Limb (tissue), 2 donors: Measurements from ENCODE around the gene ZSCAN10.
"Not testable (repeated sequence)": the region's sequence is repeated elsewhere in the genome, so short reads cannot be mapped to it uniquely, and the experiment has no call there.

ENCODE experiments used
- DNase-seq, 2 donors: peaks; one replicate each; pipeline ENCODE4 v3.0.0-alpha.2; 2016; ENCODE audit errors: extremely low spot score in 2 of 2

Gene ZSCAN10

DNA sequence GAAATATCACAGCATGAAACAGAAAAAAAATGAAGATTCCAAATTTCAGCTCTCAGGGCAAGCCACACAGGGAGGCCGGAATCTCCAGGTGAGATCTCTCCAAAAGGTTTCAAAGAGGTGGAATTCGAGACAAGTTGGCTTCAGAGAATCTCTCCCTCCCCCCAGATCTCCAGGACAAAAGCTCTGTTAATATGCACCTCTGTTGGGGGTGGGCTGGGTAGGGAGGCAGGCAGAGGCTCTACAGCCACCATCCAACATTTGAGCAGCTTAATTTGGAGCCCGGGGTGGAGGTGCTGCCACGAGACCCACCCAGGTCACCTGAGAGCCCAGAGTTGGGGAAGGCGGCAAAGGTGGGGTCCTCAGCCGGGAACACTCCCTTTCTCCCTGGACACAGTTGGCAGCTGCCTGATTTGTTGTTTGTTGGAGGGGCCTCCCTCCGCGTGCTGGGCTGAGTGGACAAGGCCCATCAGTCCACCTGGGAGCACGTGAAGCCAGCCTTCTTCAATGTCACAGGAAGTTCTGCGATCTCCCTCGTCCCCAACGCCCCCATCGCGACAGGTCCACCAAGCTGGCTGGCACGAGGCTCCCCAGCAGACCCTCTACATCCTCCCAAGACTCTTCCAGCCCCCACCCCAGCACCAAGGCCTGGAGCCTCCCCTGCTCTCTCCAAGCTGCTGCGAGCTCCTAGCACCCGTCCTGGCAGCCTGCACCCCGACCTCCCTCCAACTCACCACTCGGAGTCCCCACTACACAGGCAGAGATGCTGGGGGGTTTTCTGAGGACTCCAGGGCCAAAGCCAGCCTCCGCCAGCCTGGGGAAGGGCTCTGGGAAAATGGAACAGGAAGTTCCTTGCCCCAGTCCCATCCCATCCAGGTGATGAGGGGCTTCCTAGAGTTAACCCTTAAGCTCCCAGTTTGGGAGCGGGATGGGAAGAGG is at the start of gene ZSCAN10:
Gene ZSCAN10 (minus strand): TSS at position 836 of the 936 bp plus-strand sequence. CDS start 6,357 bp downstream, outside the sequence.
- no peak for DNase-seq

DNA sequence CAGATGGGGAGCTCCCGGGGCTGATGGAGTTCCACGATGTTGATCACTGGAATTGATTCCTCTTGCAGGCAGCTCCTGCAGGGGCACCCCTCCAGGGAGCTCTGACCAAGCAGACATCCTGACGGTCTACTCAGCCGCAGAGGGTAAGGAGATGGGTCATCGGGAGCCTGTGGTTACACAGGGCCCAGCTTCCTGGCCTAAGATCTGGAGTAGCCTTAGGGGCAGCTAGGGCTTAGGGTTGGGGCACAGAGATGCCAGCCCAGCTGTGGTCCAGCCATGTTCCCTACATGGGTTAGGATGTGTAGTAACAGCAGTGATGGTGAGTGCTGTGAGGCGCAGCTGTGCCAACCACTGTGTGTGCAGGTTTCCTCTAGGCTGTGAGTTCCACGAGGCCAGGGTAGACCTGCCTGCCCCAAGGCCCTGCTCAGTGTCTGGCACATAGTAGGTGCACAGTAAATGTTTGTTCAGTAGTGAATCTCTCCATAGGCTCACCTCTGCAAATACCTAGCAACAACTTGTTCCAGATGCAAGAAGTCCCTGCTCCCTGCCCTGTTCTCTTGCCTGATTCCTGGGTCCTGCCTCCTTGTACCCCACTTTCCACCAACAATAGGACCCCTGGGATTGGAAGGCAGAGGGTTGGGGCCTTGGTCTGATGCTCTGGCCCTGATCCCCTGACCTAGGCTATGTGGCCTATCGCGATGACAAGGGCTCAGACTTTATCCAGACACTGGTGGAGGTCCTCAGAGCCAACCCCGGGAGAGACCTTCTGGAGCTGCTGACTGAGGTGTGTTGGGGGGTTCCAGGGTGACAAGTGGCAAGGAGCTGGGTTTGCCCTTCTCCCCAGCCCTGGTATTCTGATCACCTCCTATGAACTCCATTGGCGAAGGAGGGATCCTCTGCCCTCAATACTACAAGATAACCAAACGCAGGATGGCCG is 49.4 kb upstream of the ZSCAN10 start:
- no peak for DNase-seq

DNA sequence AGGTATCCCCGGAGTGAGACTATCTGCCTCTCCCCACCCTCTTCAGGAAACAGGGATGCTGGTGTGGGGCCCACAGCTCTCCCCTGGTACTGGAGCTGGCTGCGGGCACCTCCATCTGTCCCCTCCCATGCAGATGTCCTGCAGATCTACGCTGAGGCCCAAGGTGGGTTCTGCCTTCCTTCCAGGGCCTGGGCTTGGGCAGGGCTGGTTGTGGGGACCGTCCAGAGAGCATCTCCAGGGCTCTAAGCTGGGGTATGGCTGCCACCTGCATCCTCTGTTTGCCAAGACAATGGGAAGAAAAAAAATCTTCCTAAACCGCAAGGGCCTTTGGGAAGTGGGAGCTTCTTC is 48.6 kb upstream of the ZSCAN10 start:
- DNase-seq: no peak

DNA sequence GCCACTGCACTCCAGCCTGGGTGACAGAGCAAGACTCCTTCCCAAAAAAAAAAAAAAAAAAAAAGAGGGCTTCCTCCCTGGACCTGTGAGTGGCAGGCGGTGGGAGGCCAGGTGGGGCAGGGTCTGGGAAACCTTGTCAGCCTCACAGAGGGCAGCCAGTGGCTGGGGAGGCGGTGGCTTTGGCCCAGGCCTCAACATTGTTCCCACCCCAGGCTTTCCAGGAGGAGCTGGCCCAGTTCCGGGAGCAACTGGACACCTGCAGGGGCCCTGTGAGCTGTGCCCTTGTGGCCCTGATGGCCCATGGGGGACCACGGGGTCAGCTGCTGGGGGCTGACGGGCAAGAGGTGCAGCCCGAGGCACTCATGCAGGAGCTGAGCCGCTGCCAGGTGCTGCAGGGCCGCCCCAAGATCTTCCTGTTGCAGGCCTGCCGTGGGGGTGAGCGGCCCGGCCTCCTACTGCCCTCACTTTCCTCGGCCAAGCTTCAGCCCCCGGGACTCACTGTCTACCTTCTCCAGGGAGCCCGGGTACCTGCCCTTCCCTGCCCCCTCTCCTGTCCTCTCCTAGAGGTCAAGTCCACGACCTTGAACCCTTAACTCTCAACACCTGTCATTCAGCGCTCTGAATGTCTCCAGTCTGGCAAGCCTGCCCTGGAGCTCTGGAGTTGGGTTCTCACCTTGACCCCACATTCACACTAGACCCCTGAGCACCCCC is 48.1 kb upstream of the ZSCAN10 start:
- DNase-seq: peak in 1 of 2 donors; percentile 27

DNA sequence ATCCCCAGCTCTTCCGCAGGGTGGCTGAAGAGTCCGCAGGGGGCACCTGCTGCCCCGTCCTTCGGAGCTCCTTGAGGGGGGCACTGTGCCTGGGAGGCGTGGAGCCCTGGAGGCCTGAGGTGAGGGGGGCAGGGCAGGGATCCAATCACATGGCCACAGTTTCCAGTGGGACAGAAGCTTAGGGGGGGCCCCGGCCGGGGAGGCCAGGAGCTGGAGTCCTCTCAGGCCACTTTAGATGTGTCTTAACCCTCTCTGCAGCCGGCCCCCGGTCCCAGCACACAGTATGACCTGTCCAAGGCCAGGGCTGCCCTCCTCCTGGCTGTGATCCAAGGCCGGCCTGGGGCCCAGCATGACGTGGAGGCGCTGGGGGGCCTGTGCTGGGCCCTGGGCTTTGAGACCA is 46.6 kb upstream of the ZSCAN10 start:
- DNase-seq: peak in 1 of 2 donors; percentile 31

DNA sequence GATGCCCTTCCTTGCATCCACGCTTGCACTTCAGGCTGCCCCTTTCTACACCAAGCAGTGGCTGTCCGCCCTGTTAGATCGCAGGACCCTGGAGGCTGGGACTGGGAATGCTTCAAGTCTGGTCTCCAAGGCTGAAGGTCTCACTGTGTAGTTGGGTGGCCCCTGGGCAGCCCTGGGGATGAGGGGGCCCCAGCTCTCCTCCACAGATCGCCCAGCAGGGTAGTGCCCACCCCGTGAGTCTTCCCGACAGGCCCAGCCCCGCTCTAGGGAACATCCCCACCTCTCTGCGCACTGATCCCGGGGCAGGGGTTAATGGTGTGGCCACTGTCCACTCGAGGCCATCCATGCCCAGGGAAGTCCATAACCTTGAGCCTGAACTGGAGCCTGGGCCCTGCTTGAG is 46.1 kb upstream of the ZSCAN10 start:
- DNase-seq: no peak

DNA sequence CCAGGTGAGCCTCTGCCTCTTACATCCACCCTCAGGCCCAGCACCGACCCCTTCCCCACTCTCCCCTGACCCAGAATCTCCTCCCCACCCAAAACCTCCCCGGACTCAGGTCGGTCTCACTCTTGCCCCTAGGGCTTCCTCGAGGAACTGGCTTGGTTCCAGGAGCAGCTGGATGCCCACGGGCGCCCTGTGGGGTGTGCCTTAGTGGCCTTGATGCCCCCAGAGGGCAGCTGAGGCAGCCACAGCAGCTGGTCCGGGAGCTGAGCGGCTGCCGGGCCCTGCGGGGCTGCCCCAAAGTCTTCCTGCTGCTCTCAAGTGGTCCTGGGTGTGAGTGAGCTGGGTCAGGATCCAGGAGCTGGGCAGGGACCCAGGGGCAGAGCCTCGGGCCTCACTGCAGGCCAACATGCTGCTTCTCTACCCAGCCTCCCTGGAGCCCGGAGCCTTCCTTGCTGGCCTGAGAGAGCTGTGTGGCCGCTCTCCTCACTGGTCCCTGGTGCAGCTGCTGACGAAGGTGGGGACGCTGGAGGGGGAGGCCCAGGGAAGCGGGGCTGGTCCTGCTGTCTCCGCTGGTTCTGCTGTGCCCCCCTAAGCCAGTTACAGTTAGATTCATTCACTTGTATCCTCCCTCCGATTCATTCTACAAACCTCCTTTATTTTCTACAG is 45.4 kb upstream of the ZSCAN10 start:
- peak in 1 of 2 donors; percentile 34 for DNase-seq

DNA sequence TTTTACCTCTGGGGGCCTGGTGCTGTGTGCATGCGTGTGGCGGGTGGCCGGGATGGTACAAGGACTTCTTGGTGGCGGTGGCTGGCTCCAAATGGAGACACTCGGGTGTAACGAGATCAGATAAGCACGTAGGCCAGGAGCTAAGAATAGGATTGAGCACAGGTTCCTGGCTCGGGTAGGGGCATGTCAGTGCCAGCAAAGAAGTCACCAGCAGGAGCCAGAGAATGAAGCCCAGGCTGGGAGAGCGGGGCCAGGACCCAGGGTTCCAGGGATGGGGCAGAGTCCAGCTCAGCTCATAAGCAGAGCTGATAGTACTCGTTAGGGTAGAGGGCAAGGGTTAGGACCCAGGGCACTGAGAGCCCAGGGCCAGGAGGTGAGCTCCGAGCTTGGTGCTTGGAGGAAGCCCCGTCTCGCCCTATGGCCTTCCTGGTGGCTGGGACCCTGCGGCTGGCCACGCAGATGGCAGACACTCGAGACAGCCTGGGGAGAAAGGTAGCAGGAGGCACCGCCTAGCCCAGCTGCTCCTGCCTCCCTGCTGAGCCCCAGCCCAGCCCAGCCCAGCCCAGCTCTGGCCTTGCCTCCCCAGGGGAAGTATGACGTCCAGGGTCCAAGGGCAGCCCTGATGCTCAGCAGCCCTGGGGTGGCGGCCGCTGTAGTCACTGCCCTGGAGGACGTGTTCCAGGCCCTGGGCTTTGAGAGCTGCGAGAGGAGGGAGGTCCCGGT is 44.7 kb upstream of the ZSCAN10 start:
- no peak for DNase-seq

DNA sequence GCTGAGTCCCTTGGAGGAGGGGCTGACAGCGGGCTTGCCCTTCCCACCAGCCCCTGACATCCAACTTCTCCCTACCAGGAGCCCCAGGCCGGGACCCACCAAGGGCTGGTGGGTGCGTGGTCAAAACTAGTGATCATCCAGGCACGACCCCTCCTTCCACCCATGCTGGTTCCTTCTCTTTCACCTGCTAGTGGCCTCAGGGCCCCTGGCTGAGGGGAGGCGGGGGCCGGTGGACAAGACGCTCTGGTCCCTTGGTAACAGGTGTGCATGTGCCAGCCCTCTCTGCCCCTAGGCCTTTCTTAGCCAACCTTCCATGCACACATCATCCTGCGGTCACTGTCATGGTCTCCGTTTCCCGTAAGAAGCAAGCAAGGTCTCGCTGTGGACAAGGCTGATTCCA is 44.1 kb upstream of the ZSCAN10 start:
- DNase-seq: no peak

DNA sequence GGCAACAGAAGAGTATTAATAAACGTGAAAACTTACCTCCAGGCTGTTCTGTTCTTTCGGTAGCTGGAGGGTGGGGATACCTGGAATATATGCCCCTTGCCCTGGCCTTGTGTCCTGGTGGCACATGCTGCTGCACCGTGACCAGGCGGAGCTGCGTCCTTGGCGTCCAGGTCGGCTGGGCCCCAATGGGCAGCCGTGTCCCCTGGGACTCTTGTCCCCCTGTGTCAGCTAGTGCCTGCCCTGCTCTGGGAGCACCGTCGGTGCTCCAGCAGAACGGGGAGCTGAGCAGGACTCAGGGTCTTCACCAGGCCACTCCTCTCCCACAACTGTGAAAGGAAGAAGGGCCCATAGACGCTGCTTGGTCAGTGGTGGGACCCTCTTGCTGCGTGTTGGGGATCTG is 43.7 kb upstream of the ZSCAN10 start:
- no peak for DNase-seq

DNA sequence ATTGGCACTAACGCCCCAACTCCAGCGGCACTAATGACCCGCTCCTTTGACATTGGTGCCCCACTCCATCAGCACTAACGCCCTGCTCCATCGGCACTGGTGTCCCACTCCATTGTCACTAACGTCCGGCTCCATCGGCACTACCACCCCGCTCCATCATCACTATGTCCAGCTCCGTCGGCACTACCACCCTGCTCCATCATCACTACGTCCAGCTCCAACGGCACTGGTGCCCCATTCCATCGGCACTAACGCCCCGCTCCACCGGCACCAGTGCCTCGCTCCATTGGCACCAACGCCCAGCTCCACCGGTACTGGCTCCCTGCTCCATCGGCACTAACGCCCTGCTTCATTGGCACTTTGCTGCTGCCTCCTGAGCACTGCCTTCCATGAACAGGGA is 43.2 kb upstream of the ZSCAN10 start:
- no peak for DNase-seq

DNA sequence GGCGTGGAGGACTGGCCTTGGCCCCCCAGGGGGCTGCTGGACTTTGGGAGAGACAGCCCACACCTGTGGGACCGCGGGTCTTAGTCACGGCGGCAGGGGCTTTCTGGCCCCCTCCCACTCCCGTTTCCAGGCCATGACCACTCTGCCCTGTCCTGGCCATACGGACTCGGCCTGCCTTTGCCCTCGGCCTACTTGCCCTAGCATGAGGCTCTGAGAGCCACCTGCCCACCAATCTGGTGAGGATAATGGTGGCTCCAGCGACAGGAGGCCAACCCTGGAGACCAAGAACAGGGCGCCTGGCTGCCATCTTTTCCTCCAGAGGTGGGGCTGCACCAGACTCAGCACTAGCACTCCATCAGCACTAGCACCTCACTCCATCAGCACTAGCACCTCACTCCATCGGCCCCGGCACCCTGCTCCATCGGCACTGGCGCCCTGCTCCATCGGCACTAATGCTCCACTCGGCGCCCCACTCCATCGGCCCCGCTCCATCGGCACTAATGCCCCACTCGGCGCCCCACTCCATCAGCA is 42.8 kb upstream of the ZSCAN10 start:
- DNase-seq: no peak

DNA sequence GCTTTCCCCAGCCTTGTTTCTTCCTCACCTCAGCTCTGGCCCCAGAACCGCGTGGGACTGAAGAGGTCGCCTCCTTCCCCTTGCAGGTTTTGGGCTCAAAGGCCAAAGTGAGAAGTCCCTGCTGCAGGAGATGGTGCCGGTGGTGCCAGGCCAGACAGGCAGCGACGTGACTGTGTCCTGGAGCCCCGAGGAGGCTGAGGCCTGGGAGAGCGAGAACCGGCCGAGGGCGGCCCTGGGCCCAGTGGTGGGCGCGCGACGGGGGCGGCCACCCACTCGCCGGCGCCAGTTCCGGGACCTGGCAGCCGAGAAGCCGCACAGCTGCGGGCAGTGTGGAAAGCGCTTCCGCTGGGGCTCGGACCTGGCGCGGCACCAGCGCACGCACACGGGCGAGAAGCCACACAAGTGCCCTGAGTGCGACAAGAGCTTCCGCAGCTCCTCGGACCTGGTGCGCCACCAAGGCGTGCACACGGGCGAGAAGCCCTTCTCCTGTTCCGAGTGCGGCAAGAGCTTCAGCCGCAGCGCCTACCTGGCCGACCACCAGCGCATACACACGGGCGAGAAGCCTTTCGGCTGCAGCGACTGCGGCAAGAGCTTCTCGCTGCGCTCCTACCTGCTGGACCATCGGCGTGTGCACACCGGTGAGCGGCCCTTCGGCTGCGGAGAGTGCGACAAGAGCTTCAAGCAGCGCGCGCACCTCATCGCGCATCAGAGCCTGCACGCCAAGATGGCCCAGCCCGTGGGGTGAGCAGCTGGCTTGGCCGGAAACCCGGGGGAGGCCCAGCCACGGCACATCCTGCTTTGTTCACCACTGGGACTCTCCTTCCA is 41.7 kb upstream of the ZSCAN10 start:
- DNase-seq: no peak

DNA sequence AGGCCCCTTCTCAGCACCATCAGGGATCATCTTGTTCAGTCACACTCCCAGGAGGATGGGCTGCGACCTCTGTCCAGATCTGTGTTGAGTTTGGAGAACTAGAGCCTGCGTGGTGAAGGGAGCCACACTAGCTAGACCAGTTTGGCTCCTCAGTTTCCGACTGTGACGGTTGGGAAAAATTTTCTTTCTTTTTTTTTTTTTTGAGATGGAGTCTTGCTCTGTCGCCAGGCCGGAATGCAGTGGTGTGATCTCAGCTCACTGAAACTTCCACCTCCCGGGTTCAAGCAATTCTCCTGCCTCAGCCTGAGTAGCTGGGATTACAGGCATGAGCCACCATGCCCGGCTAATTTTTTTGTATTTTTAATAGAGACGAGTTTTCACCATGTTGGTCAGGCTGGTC is 40.5 kb upstream of the ZSCAN10 start:
- not testable (repeated sequence) for DNase-seq

DNA sequence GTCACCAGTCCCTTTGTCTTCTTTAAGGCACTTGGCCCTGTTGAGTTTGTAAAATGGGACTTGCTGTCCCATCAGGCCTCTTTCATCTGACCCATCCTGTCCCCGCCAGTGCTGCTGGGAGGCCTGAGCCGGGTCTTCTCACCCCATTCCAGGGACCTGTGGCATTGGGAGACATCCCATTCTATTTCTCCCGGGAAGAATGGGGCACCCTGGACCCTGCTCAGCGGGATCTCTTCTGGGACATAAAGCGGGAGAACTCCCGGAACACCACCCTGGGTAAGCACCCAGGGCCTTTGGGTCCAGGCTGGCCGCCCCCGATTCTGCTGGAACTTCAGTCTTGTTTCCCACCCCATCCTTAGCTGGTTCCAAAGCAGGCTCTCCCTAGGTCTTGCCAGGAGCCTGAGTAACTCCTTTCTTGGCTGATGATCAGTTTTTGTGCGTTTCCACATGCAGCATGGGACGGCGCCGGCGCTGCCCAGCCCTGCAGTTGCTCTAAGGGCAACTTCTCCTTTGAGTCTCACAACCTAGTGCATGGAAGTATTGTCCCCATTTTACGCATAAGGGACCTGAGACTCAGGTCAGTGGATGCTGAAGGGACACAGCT is 39.8 kb upstream of the ZSCAN10 start:
- no peak for DNase-seq

DNA sequence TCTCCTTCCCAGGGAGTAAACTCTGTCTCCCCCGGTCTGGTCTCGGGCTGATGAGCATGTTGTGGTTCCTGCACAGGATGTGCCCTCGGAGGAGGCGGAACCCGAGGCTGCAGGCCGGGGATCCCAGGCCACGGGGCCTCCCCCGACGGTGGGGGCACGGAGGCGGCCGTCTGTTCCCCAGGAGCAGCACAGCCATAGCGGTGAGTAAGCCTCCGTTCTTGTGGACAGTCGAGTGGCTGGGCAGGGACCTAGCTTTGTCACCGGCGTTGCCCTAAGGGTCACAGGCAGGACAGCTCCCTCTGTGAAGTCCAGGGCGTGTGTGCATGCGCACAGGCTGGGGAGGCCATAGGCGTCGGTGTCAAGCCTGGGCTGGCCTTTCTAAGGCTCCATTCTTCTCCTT is 39.2 kb upstream of the ZSCAN10 start:
- no peak for DNase-seq

DNA sequence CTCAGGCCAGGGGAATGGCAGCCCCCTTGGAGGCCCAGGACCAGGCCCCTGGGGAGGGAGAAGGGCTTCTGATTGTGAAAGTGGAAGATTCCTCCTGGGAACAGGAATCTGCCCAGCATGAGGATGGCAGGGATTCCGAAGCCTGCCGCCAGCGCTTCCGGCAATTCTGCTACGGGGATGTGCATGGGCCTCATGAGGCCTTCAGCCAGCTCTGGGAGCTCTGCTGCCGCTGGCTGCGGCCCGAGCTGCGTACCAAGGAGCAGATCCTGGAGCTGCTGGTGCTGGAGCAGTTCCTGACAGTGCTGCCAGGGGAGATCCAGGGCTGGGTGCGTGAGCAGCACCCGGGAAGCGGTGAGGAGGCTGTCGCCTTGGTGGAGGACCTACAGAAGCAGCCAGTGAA is 38.2 kb upstream of the ZSCAN10 start:
- no peak for DNase-seq

DNA sequence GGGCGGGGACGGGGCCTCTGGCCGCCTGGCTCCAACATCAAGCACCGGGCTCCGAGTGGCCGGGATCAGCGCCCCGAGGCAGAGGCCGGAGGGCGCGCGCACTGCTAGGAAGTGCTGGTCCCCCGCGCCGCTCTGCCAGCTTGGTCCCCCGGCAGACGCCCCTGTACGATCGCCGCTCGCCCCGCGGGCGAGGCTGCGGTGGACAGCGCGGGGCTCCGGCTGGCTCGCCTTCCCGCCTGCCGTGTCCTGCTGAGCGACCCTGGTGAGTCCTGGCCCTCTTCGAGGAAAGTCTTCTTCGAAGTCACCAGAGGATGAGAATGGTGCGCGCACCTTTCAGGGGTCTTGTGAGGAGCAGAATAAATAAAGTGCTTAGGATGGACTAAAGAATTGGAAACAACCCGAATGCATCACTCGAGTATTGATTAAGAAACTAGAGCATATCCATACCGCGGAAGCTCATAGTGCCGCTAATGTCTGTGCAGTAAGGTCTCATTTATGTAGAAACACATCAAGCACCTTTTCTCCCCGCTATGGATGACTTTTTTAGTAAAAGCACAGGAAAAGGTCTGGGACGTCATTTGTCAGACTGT is 36.1 kb upstream of the ZSCAN10 start:
- DNase-seq: no peak
